OCI-LY1 (cell line): Measurements from ENCODE around the gene C8G.

Source experiments
- H2AFZ ChIP-seq: fragments of 200-600 bp; sonication (generic), shearing (Covaris generic); 2 replicates; pipeline ENCODE4 v1.6.0; 2014; ENCODE audit warnings: antibody characterized with exemption, mild to moderate bottlenecking, low read length
- H3F3A ChIP-seq: fragments of 200-600 bp; sonication (generic), shearing (Covaris generic); 2 replicates; pipeline ENCODE4 v1.6.0; 2014; ENCODE audit warnings: mild to moderate bottlenecking, antibody characterized with exemption, low read length, moderate library complexity; ENCODE audit not compliant: insufficient read depth
- H3K27ac ChIP-seq: fragments of 200-600 bp; sonication (generic); 2 replicates; pipeline ENCODE4 v1.5.1; 2014; ENCODE audit warnings: low read length, mixed run types, mild to moderate bottlenecking, low read depth; ENCODE audit not compliant: poor library complexity, severe bottlenecking
- H3K27me3 ChIP-seq: fragments of 200-600 bp; sonication (generic); 2 replicates; pipeline ENCODE4 v1.6.0; 2014; ENCODE audit warnings: antibody characterized with exemption, mild to moderate bottlenecking, low read length, moderate library complexity; ENCODE audit not compliant: insufficient read depth
- H3K36me3 ChIP-seq: fragments of 200-600 bp; sonication (generic); 2 replicates; pipeline ENCODE4 v1.6.1; 2014; ENCODE audit warnings: mild to moderate bottlenecking, antibody characterized with exemption, low read length, moderate library complexity, mixed read lengths; ENCODE audit not compliant: insufficient read depth
- H3K4me1 ChIP-seq: fragments of 200-600 bp; sonication (generic); 2 replicates; pipeline ENCODE4 v1.5.1; 2014; ENCODE audit warnings: mild to moderate bottlenecking, low read length, moderate library complexity; ENCODE audit not compliant: insufficient read depth, severe bottlenecking
- H3K4me2 ChIP-seq: fragments of 200-600 bp; sonication (generic), shearing (Covaris generic); 2 replicates; pipeline ENCODE4 v1.6.1; 2014; ENCODE audit warnings: low read length
- H3K4me3 ChIP-seq: fragments of 200-600 bp; sonication (generic); 2 replicates; pipeline ENCODE4 v1.5.1; 2014; ENCODE audit warnings: low read length, low read depth, mild to moderate bottlenecking, mixed read lengths; ENCODE audit not compliant: poor library complexity, severe bottlenecking
- H3K79me2 ChIP-seq: fragments of 200-600 bp; shearing (Covaris generic); 2 replicates; pipeline ENCODE4 v1.6.1; 2016; ENCODE audit warnings: mixed run types, low read length, mixed read lengths; ENCODE audit not compliant: insufficient read depth
- H3K9ac ChIP-seq: fragments of 200-600 bp; sonication (generic), shearing (Covaris generic); 2 replicates; pipeline ENCODE4 v1.6.1; 2014; ENCODE audit warnings: mild to moderate bottlenecking, low read length, mixed read lengths
- H3K9me2 ChIP-seq: fragments of 200-600 bp; sonication (generic), shearing (Covaris generic); 2 replicates; pipeline ENCODE4 v1.6.1; 2014; ENCODE audit warnings: low read depth, mild to moderate bottlenecking, low read length, mixed read lengths
- H3K9me3 ChIP-seq: fragments of 200-600 bp; shearing (Covaris generic); 2 replicates; pipeline ENCODE4 v1.6.1; 2014; ENCODE audit warnings: low read length, mixed read lengths
- H4K20me1 ChIP-seq: fragments of 200-600 bp; sonication (generic), shearing (Covaris generic); 2 replicates; pipeline ENCODE4 v1.6.0; 2016; ENCODE audit warnings: mild to moderate bottlenecking, low read length; ENCODE audit not compliant: insufficient read depth
- CTCF ChIP-seq: fragments of 200-600 bp; sonication (generic), shearing (Covaris generic); IDR thresholded peaks from 2 replicates; pipeline ENCODE4 v1.5.1; 2017; ENCODE audit warnings: mild to moderate bottlenecking, antibody characterized with exemption, low read length, moderate library complexity, mixed read lengths
- EZH2 ChIP-seq: fragments of 200-600 bp; sonication (generic), shearing (Covaris generic); IDR thresholded peaks from 2 replicates; pipeline ENCODE4 v1.8.0; 2017; ENCODE audit warnings: borderline replicate concordance, mixed run types, mild to moderate bottlenecking, antibody characterized with exemption, low read length, moderate library complexity, mixed read lengths

The C8G gene

GRCh38 chr9:136981588-136982231 is 36.7 kb downstream of the C8G start:
- H3K9me3 ChIP-seq, result no peaks in the 10 kb centered on the region
- H3F3A ChIP-seq, result no peaks in the 10 kb centered on the region
- H3K27me3 ChIP-seq, result peaks cover 4% of the 10 kb centered on the region
- H3K79me2 ChIP-seq, result no peaks in the 10 kb centered on the region
- H3K4me3 ChIP-seq, result no peak overlapping the region
- no peaks in the 10 kb centered on the region for H3K9me2 ChIP-seq
- no peak for TF ChIP-seq CTCF
- TF ChIP-seq EZH2, result no peak
- no peaks in the 10 kb centered on the region for H4K20me1 ChIP-seq
- H3K9ac ChIP-seq, result no peak overlapping the region
- H3K4me2 ChIP-seq, result no peak overlapping the region
- no peaks in the 10 kb centered on the region for H3K36me3 ChIP-seq
- no peak overlapping the region for H2AFZ ChIP-seq
- H3K4me1 ChIP-seq, result no peaks in the 10 kb centered on the region
- H3K27ac ChIP-seq, result no peak overlapping the region

DNA sequence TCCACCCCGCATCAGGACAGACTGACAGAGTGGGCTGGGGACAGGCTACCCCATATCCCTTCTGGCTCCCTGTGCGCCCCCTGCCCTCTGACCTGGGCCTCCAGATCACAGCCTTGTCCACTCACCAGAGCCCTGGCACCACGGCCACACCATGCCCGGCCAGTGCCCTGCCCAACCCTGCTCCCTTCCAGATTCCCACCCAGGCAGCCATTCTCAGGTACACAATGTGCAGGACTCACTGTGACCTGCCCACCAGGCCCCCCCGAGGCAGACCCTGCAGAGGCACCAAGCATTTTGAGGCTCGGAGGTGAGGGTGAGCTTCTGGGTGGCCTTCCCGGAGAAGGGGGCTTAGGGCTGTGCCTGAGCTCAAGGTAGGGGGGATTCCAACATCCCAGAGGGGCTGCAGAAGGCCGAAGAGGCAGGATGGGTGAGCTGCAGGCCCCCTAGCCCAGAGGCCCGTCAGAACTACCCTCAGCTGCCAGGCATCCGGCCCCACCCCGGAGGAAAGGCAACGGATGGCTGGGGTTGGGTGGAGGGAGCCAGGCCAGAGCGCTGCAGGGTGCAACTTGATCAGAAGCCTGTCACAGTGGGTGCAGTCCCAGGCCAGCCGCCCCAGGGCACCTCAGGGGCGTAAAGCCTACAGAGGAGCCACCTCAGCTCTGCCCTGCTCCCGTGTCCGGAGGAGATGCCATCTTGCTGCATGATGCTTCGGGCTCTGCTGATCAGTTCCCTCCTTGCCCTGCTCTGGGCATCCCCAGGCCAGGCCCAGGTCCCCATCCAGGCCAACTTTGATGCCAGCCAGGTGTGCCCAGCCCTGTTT is 37.4 kb downstream of the C8G start, which contains the start of gene LCNL1:
TSS of gene LCNL1 (plus strand) at position 762 of the 820 bp plus-strand sequence. CDS start 594 bp downstream, outside the sequence.
- H4K20me1 ChIP-seq, result no peaks in the 10 kb centered on the region
- H3K27me3 ChIP-seq, result peaks cover 7% of the 10 kb centered on the region
- no peak within 1 kb of the TSS for H2AFZ ChIP-seq
- no peak within 1 kb of the TSS for H3K4me3 ChIP-seq
- no peaks in the 10 kb centered on the region for H3K79me2 ChIP-seq
- no peak within 1 kb of the TSS for H3K9ac ChIP-seq
- H3K9me3 ChIP-seq, result no peaks in the 10 kb centered on the region
- TF ChIP-seq CTCF (no peak), EZH2 (no peak)
- no peak within 1 kb of the TSS for H3K27ac ChIP-seq
- no peaks in the 10 kb centered on the region for H3K4me1 ChIP-seq
- H3K4me2 ChIP-seq, result no peak within 1 kb of the TSS
- H3K9me2 ChIP-seq, result no peaks in the 10 kb centered on the region
- no peaks in the 10 kb centered on the region for H3K36me3 ChIP-seq
- no peaks in the 10 kb centered on the region for H3F3A ChIP-seq

DNA sequence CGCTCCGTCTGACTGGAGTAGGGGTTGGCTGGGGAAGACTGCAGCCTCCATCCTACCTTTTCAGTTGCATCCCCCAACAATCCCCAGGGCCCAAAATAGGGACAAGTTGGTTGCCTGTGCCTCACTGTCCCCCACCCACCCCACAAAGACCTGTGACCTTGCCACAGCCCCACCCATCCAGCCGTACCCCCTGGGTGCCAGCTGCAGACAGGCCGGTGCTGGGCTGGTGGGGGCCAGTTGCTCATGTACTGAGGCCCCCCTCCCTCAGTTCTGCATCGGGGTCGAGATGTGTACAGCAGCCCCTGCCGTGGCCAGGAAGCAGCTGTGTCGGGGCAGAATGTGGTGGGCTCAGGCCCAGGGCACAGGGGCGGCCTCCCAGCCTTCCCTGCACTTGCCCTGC is 38.1 kb downstream of the C8G start:
- Histone ChIP-seq H3K4me3 (no peak overlapping the region), H3K4me2 (no peak overlapping the region), H3K79me2 (no peaks in the 10 kb centered on the region), H3K9me3 (no peaks in the 10 kb centered on the region), H2AFZ (no peak overlapping the region), H3K9ac (no peak overlapping the region), H3F3A (no peaks in the 10 kb centered on the region), H3K4me1 (no peaks in the 10 kb centered on the region), H4K20me1 (no peaks in the 10 kb centered on the region), H3K9me2 (no peaks in the 10 kb centered on the region), H3K27me3 (peaks cover 13% of the 10 kb centered on the region), H3K27ac (no peak overlapping the region), H3K36me3 (no peaks in the 10 kb centered on the region)
- TF ChIP-seq EZH2 (no peak), CTCF (no peak)
